G401 (cell line): Measurements from ENCODE around the gene CDC37L1. TPM values are rescaled to one million over a fixed set of nuclear protein-coding genes. Genes with fewer than 3 reads are reported as not detected.
A peak's percentile ranks its signal among the peaks of the same experiment; 100 is the strongest.

ENCODE experiments used
- DNase-seq: peaks from one replicate; pipeline ENCODE4 v3.0.0-alpha.2; 2015; ENCODE audit warnings: low spot score
- in situ Hi-C: cut with HindIII; loops from 2 replicates; pipeline ENCODE4 v1.10.0; 2016; ENCODE audit warnings: low sequenced_read_pairs, mixed read lengths
- total RNA-seq: library from RNA; depleted of rRNA; stranded (reverse); fragments of >200 nt; shearing (Covaris generic); gene quantifications from 2 replicates; pipeline ENCODE4 v1.2.3, GENCODE V29; 2014

CDC37L1 gene
- total RNA-seq, 1 experiment from 2014 or later = 10.7 TPM

DNA sequence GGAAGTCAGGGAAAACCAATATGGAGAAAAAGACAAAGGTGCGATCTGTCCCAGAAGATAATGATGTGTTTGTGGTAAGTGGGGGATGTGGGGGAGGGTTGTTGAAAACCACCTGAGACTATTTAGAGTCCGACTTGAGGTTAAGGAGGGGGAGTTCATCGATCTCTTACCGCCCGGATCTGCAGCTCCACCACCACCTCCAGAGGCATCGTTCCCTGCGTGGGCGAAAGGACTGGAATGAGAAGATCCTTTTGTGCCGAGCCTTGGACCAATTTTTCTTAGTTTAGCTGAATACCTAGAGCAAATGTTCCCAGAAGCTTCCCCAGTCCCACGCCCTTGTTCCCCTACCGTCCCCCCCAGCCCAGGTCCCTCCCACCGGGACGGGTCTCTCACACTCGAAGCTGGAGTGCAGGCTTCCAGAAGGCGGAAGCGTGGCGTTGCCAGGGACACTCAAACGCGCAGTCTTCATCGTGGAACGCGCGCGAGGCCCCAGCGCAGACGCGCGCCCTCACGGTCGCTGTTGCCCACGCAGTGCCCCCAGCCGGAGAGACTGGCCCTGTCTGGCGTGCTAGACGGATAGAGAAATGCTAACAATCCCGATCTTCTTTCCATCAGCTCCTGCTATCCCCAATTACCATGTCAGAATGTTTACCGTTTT, 13.2 kb upstream of the CDC37L1 start, which contains the start of gene SPATA6L:
Gene SPATA6L (minus strand): TSS at position 439 of the 658 bp plus-strand sequence. CDS start 230 bp downstream, at position 209.
- in situ Hi-C loops = no loop called here
- peak; percentile 81 for DNase-seq

DNA sequence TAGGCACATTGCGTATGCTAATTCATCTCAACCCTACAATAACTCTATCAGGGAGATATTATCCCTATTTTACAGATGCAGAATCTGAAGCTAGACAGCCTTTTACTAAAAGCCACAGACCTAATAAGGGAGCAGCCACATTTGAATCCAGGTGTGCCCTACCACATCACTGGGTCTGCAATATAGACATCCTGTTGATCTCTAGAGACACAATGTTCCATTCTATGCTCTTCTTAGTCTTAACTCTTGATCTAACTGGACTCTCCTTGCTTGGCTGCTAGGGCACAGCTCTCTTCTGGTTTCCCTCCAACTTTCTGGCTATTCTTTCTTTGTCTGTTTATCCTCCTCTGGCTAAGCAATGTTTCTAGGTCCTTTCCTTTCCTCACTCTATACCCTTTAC, 11.7 kb upstream of the CDC37L1 start:
- in situ Hi-C loops = no loop called here

DNA sequence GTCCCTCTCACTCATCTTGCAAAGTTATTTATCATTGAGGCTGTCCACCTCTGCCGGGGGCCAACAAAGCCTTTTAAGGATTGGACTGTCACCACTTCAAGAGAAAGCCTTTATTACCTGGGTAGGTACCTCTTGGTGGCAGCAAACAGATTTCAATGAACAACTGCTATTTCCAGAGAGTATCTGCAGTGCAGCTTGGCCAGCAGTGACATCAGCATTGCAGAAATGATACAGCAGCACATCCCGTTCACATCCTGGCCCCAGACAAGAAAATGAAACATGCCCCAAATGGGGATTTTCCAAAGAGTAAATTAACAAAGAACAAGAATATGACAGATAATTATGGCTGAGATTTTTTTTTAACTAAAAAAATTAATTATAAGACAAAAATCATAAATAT, 10.8 kb upstream of the CDC37L1 start:
- no peak for DNase-seq
- in situ Hi-C loops = no loop called here

More for the DNA sequence above, 11.7 kb upstream of the CDC37L1 start:
- DNase-seq = no peak

DNA sequence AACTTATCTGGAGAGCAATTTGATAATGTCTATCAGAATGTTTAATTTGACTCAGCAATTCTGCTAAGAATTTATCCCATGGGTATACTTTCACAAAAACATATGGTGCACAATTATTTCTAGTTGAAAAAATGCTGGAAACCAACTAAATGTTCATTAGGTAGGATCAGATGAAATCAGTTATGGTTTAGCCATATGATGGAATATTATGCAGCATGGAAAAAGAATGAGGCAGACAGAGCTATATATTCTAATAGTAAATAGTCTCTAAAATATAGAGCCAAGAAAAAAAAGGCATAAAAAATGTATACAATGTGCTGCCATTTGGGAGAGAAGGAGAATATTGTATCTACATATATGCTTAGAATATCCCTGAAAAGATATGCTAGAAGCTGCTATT, 9.5 kb upstream of the CDC37L1 start:
- in situ Hi-C loops = no loop called here
- DNase-seq = no peak

DNA sequence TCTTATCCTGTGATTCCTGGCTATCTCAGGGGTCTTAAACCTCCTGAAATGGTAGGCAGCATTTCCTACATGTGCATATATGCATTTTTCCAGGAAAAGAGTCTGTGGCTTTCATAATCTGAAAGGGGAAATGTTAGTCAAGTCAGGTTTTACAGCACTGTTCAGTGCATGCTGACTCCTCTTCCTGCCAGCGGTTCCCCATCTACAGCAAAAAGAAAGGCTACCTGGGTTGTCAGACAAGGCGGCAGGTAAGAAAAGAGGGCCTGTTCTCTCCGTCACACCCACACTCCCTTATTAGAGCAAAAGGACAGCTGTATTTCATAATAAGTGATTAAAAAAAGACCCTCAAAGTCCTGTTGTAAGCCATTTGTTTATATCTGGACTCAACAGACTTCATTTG, 8.8 kb upstream of the CDC37L1 start:
- in situ Hi-C loops = no loop called here
- no peak for DNase-seq

DNA sequence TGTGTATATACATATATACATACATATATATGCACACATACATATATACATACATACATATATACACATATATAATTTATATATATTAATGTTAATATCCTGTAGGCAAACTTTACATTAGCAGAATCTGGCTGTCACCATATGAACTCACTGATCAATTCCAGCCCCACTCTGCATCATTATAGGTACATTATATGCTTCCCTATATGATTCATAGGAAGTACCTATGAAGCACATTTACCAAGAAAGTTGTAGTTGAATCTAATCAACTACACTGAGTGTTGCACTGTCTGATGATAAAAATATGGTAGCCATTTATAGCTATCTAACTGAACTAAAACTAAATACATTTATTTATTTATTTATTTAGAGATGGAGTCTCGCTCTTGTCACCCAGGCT, 7.6 kb upstream of the CDC37L1 start:
- no peak for DNase-seq
- in situ Hi-C loops = no loop called here

DNA sequence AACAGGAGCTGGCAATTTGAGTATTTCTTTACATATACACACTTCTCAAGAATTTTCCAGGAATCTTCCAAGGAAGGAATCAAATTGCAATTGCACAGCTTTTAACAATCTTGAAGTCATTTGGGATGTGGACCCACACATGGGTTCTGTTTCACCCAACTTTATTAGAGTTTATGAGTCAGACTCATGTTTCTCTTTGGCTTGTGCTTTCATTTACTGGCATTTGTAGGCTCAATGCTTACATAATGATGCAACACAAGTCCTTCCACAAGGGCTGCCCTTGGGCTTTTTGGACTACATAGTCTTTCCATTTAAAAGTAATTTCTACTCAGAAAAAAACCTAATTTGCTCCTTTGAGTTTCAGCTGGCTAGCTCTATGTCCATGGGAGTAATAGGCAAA, 4.6 kb upstream of the CDC37L1 start:
- DNase-seq = no peak
- in situ Hi-C loops = no loop called here

DNA sequence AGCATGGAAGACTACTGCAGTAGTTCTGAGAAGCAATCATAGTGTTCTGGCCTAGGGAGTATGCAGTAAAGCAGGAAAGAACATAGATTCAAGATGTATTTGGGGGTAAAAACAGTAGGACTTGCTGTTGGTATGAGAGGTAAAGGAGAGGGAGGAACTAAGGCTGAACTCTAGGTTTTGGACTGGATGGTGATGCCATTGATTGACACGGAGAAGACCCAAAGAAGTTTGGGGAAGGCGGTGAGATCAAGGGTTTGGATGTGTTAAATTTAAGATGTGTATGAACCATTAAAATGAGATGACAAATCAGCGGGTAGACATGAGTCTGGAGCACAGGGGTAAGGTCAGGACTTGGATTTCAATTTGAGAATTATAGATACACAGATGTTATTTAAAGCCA, 2.0 kb upstream of the CDC37L1 start:
- in situ Hi-C loops = no loop called here
- DNase-seq = no peak

DNA sequence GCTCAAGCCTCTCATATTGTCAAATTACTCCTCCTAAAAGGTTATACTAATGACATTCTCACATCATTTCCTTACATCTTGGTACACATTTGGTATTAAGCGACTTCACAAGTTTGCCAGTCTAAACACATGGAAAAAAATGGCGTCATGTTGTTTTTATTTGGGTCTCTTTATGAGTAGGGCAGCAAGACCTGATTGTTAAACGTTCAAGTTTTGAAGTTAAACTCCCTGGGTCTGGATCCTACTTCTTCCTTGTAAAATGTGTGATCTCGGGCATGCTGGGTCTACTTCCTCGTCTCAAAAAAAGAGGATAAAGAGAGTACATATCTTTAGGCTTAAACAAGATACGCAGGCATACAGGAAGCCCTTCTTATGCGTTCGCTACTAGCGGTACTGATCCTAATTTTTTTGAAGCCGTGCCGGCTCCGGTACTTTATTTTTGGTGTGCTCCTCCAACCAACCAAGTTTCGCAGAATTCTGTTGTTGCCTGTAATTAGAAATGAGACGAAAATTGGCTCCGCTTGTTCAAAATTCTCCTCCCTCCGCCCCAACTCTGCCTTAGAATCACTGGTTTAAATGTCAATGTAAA, 596 bp upstream of the CDC37L1 start:
- in situ Hi-C loops = no loop called here
- peak; percentile 72 for DNase-seq

DNA sequence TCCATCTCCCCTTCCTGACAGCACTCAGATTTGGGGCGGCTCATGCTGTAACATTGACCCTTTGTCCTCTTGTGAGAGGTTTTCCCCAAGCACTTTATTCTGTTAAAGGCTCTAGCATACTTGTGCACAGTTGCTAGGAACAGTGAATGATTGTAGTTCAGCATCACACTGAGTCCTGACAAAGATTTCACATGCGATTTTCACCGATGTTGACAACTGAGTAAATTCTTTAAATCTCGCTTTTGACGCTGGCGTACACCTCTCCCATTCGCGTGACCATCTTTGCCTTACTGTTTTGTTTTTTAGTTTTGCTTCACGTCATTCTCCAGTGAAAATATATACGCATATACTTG, 780 bp downstream of the CDC37L1 start:
- DNase-seq = peak; percentile 50
- in situ Hi-C loops = no loop called here

DNA sequence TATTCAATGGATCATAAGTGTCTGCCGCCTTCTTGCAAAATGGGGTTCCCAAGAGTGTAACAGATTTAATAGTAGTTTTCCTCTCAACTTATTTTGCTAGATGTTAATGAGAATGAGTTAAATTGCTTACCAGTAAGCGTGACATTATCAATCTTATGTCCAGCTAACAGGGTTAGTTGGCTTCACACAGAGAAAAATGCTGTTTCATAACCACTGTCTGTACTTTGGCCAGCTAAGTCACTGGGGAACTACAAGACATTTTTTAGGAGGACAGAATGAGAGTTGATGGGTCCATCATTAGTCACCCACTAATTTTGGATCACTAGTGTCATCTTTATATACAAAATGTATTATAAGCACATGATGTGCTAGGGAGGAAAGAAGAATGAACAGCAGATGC, 1.4 kb downstream of the CDC37L1 start:
- in situ Hi-C loops = no loop called here
- peak; percentile 18 for DNase-seq

DNA sequence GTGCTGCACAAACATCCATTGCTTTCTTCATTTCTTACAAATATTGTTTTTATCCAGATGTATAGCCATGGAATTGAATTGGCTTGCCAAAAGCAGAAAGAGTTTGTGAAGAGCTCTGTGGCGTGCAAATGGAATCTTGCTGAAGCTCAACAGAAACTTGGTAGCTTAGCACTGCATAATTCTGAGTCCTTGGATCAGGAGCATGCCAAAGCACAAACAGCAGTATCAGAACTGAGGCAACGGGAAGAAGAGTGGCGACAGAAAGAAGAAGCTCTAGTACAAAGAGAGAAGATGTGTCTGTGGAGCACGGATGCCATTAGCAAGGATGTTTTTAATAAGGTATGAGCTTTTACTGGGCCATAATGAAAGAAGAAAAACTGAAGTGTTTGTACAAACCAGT, 5.5 kb downstream of the CDC37L1 start:
- in situ Hi-C loops = no loop called here
- DNase-seq = no peak

DNA sequence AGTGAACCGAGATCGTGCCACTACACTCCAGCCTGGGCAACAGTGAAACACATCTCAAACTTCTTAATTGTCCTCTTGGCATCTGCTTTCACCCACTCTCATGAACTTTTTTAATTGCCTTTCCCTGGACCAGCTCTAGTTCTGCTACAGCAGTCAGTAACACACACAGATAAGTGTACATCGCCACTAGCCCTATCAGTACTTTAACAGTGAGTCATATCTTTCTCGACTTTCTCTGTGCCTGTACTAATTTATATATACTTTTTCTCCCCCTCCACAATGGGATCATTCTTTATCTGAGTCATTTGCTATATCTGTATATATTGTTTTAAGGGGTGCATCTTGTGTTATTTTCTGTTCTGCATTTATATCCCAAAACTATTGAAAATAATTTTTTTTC, 6.7 kb downstream of the CDC37L1 start:
- in situ Hi-C loops = no loop called here
- no peak for DNase-seq

DNA sequence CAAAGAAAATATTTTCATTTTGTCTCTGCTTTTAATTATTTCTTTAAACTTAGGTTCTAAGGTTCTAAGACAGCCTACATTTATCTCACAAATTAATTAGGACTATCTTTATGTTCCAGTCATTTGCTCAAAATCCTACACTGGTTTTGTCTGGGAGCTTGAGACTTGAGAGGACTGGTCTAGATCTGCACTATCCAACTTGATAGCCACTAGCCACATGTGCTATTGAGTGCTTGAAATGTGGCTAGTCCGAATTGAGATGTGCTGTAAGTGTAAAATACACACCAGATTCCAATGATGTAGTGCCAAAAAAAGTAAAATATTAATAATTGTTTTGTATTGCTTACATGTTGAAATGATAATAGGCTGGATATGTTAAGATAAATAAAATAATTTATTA, 7.2 kb downstream of the CDC37L1 start:
- in situ Hi-C loops = no loop called here
- no peak for DNase-seq

DNA sequence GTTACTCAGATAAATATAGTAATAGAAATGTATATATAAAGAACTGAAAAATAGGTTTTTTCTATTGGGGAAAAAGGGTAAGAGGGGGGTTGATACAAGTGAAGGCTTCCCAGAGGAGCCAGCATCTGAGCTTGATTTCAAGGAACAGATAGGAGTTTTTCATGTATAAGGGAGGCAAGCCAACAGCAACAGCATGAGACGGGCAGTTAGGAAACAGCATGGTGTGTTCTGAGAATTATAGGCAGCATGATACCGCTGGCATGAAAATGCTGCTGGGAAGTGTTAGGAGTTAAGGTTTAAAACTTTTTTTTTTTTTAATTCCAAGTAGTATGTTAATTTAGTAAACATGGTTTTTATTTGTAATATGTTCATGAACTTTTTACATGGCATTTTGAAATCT, 9.7 kb downstream of the CDC37L1 start:
- in situ Hi-C loops = no loop called here
- DNase-seq = peak; percentile 32

DNA sequence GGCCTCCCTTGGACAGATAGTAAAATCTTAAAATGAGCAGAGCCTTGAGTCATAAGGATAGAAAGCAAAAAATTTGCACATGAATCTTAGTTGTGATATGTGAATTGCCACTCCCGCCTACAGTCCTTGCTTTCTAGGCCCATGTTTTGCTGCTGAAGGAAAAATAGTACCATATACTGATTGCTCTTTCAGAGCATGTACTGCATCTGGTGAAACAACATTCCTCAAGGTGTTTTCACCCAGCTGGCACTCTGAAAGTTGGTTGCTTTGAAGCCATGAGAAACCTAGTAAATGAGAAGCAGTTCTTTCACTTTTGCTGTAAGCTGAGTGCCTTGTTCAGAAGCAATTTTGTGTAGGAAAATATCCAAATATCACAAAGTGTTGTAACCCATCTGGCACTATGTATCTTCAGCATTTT, 10.3 kb downstream of the CDC37L1 start:
- DNase-seq = no peak
- in situ Hi-C loops = no loop called here

DNA sequence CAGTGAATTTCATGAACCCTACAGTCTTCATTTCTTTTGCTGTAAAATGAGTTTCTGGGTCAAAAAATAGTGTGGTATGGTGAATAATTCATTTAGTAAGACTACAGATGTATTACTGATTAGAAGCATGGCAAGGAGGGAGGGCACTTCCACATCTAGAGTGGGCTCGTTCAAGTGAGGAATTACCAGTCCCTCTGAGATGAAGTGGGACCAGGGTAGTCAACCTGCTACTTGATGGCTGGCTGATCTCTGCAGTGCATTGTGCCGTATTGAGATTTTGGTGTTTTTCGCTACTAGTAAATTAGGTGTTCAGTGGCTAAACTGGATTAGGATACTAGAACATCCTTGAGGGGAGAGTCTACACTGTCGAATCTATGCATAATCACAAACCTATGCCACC, 10.8 kb downstream of the CDC37L1 start:
- in situ Hi-C loops = no loop called here
- DNase-seq = no peak

DNA sequence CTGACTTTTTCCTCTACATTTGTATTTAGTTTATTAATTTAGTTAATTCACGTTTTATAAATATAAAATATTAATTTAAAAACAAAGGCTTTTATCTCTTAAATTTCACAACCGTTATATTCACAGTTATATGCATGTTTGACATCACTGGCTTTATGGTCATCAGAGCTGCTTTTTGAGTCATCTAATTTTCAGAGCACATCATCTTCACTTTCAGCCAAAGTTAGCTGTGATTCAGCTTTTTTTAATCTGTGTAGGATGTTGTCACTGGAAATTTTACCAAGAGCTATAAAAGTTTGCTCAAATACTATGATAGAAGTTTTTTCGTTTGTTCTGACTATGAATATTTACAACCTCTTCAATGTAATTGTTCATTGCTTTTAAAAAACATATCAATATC, 12.4 kb downstream of the CDC37L1 start:
- no peak for DNase-seq
- in situ Hi-C loops = no loop called here

DNA sequence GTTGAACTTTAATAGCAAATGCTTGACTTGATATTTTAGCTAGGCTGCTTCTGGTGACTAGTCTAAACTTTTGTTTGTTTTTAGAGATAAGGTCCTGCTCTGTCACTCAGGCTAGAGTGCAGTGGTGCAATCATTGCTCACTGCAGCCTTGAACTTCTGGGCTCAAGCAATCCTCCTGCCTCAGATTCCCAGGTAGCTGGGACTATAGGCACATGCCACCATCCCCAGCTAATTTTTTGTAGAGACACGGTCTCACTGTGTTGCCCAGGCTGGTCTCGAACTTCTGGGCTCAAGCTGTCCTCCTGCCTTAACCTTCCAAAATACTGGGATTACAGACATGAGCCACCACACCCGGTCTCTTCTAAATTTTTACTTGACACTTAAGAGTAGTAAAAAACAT, 20.7 kb downstream of the CDC37L1 start:
- in situ Hi-C loops = no loop called here
- DNase-seq = no peak

DNA sequence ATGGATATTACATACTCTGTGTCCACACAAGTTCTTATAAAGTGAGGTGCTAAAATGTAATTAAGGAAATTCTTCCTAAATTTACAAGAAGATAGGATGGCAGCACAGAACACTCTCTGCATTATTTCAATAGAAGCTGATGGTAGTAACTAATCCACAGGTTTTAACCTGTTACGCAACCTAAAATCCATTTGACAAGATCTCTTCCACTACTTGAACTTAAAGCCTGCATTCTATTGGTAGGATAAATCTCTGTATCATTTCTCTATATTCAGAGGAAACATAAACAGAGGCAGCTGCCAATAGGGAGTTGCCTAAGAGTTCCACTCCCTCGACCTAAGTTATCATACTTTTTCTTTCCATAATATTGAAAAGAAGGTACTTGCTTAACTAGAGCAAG, 21.6 kb downstream of the CDC37L1 start:
- DNase-seq = no peak
- in situ Hi-C loops = no loop called here

DNA sequence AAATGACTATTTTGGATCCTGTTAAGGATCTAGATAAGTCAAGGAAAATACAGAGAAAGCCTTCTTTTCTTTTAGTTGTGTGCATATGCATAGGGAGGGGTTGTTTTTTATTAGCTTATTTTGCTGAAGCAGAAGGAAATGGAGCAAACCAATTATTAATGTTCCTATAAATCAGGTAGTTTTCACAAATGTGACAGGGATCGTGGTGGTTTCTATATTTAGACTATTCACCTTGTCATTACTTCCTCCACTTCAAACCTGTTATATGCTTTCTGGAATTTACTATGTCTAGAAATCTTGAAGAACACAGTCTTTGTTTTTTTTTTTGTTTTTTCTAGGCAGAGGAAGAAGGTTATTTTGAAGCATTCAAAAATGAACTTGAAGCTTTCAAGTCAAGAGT, 22.2 kb downstream of the CDC37L1 start:
- no peak for DNase-seq

More for the DNA sequence above, 22.2 kb downstream of the CDC37L1 start:
- in situ Hi-C loops = no loop called here
